ENCODE measurements around the gene SLC25A11. TPM values are rescaled to one million over a fixed set of nuclear protein-coding genes. Genes with fewer than 3 reads are reported as not detected.
A peak's percentile ranks its signal among the peaks of the same experiment; 100 is the strongest.

The SLC25A11 gene
- polyA plus RNA-seq, 6 donors from 2014 or later, result 61.0 to 89.1 (median 71.4) TPM

DNA sequence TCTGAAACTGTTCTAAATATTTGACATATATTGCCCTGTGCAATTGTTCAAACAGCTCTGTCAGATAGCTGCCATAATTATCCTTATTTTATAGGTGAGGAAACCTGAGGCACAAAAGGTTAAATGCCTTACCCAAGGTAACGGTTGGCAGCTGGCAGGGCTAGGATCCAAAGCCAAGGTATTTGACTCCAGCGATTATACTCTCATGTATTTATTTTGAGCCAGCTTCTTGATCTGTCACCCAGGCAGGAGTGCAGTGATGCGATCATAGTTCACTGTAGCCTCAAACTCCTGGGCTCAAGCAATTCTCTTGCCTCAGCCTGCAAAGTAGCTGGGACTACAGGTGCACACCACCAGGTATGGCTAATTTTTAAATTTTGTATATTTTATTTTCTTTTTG, 18.3 kb upstream of the SLC25A11 start:
- Mint-ChIP-seq H3K4me3 (no peak overlapping the region), H3K9me3 (no peaks in the 10 kb centered on the region), H3K4me1 (peaks cover 11 to 19% (median 17%) of the 10 kb centered on the region in 3 donors), H3K27ac (peak overlapping the region in 1 of 6 donors; percentile 24), H3K27me3 (no peaks in the 10 kb centered on the region), H3K36me3 (peaks cover 6 to 19% of the 10 kb centered on the region in 2 donors)
- DNase-seq (no peak), ATAC-seq (ENCODE audit: low read depth in 2 of 2) (no peak)

GRCh38 chr17:4956493-4957061, 16.7 kb upstream of the SLC25A11 start:
- H3K27ac Mint-ChIP-seq, result peak overlapping the region in 1 of 6 donors; percentile 24

GRCh38 chr17:4955091-4955490, 15.2 kb upstream of the SLC25A11 start:
- H3K4me3 Mint-ChIP-seq, result no peak overlapping the region
- ATAC-seq (ENCODE audit: low read depth in 2 of 2), result no peak
- no peaks in the 10 kb centered on the region for H3K27me3 Mint-ChIP-seq
- H3K9me3 Mint-ChIP-seq, result no peaks in the 10 kb centered on the region
- H3K36me3 Mint-ChIP-seq, result peaks cover 0 to 10% of the 10 kb centered on the region in 2 donors
- no peak overlapping the region for H3K27ac Mint-ChIP-seq
- H3K4me1 Mint-ChIP-seq, result peaks cover 22 to 25% (median 25%) of the 10 kb centered on the region in 3 donors
- DNase-seq, result no peak

More at GRCh38 chr17:4956493-4957061, 16.7 kb upstream of the SLC25A11 start:
- H3K4me3 Mint-ChIP-seq, result peak overlapping the region in 2 of 8 donors; percentile 8 to 76
- no peaks in the 10 kb centered on the region for H3K9me3 Mint-ChIP-seq
- H3K4me1 Mint-ChIP-seq, result peaks cover 11 to 18% (median 17%) of the 10 kb centered on the region in 3 donors
- H3K27me3 Mint-ChIP-seq, result no peaks in the 10 kb centered on the region
- no peak for ATAC-seq (ENCODE audit: low read depth in 2 of 2)
- no peak for DNase-seq
- peaks cover 6 to 19% of the 10 kb centered on the region in 2 donors for H3K36me3 Mint-ChIP-seq

DNA sequence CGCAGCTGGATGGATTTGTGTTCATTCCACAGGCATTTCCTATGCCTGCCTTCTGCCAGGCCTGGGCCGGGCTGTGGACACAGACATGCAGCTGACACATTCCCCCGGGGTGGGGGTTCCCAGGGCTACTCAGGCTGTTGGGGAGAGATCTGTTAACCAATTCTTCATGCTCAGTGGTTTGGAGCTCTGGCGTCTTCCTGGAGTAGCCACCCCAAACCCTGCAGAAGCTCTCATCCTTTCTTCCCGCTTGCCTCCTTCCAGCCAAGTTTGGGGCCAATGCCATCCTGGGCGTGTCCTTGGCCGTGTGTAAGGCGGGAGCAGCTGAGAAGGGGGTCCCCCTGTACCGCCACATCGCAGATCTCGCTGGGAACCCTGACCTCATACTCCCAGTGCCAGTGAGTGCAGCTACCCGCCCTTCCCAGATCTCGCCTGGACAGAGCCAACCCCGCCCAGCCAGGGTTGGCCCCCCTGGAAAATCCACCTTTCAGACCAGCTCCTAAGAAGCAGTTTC, 13.7 kb upstream of the SLC25A11 start:
- H3K36me3 Mint-ChIP-seq, result no peaks in the 10 kb centered on the region
- H3K4me3 Mint-ChIP-seq, result peak overlapping the region in 1 of 8 donors; percentile 83
- peaks cover 15 to 27% (median 23%) of the 10 kb centered on the region in 3 donors for H3K4me1 Mint-ChIP-seq
- no peak overlapping the region for H3K27ac Mint-ChIP-seq
- no peaks in the 10 kb centered on the region for H3K27me3 Mint-ChIP-seq
- DNase-seq (no peak), ATAC-seq (ENCODE audit: low read depth in 2 of 2) (no peak)
- H3K9me3 Mint-ChIP-seq, result no peaks in the 10 kb centered on the region

DNA sequence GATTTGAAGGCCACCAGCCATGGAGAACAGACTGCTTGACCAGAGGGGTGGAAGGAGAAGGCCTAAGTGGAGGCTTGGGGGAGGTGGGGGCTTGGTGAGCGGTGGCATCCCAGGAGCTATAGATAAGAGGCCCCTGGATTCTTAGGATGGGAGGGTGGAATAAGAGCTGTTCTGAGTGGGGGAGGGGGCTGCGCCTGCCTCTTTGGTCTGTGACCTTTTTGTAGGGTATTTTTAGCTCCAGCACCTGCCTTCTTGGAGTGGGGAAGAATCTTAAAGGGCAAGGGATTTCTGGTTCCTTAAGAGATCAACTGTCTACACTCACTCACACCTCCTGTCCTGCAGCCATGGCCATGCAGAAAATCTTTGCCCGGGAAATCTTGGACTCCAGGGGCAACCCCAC, 11.6 kb upstream of the SLC25A11 start:
- Mint-ChIP-seq H3K9me3 (no peaks in the 10 kb centered on the region), H3K4me3 (peak overlapping the region in 6 of 8 donors; percentile 2 to 99 (median 80)), H3K27ac (peak overlapping the region in 4 of 6 donors; percentile 31 to 73 (median 57)), H3K4me1 (peaks cover 24 to 27% (median 24%) of the 10 kb centered on the region in 3 donors), H3K27me3 (no peaks in the 10 kb centered on the region), H3K36me3 (peaks cover 4 to 8% of the 10 kb centered on the region in 2 donors)
- no peak for ATAC-seq (ENCODE audit: low read depth in 2 of 2)
- DNase-seq, result no peak

- no peaks in the 10 kb centered on the region for H3K9me3 Mint-ChIP-seq
- no peak for ATAC-seq (ENCODE audit: low read depth in 2 of 2)
- peaks cover 26 to 30% (median 27%) of the 10 kb centered on the region in 3 donors for H3K4me1 Mint-ChIP-seq
- no peak for DNase-seq
- H3K36me3 Mint-ChIP-seq, result peaks cover 8 to 12% of the 10 kb centered on the region in 2 donors
- peak within 1 kb of the TSS; percentile 66 to 99 (median 86) for H3K4me3 Mint-ChIP-seq
- peak within 1 kb of the TSS; percentile 59 to 98 (median 86) for H3K27ac Mint-ChIP-seq
- H3K27me3 Mint-ChIP-seq, result no peaks in the 10 kb centered on the region
Observed at GRCh38 chr17:4950746-4951204, 10.9 kb upstream of the SLC25A11 start, which contains the start of gene ENO3. Gene ENO3 (plus strand): TSS chr17:4951119. CDS start chr17:4951830, 711 bp downstream.

DNA sequence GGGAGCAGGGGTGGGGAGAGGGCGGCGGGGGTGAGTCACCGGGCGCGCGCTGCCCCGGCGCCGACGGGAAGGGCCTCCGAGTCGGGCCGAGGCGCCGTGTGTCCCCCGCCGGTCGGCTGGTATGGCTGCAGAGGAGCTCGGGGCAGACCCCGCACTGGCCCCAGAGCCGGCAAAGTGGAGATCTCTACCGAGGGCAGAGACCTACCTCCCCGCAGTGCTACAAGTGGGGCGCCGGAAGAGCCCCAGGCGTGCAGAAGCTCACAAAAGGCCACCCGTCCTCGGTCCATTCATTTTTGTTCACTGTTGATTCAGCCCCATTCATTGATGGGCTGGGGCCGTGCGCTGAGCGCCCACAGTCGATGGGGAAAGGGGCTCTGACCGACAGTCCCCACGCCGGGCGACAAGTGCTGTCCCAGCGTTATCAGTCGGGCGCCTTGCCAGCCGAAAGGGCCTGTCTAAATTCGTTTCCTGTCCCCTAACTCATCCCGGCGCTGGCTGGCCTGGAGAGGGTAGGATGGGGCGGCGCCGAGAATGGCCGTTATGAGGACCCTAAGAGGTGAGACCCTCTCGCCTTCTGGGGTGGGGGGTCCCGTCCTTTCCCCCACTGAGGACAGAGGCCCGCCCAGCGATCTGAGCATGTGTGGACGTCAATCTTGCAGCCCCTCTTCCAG, 10.4 kb upstream of the SLC25A11 start:
- DNase-seq (no peak), ATAC-seq (ENCODE audit: low read depth in 2 of 2) (peak in 1 of 2 donors; percentile 4)
- peaks cover 12 to 18% of the 10 kb centered on the region in 2 donors for H3K36me3 Mint-ChIP-seq
- H3K4me3 Mint-ChIP-seq, result peak overlapping the region; percentile 66 to 99 (median 86)
- H3K9me3 Mint-ChIP-seq, result no peaks in the 10 kb centered on the region
- H3K27me3 Mint-ChIP-seq, result no peaks in the 10 kb centered on the region
- H3K27ac Mint-ChIP-seq, result peak overlapping the region; percentile 24 to 98 (median 83)
- H3K4me1 Mint-ChIP-seq, result peaks cover 31 to 35% (median 32%) of the 10 kb centered on the region in 3 donors

- DNase-seq (peak; percentile 85), ATAC-seq (ENCODE audit: low read depth in 2 of 2) (peak; percentile 64 to 65)
- H3K4me1 Mint-ChIP-seq, result peaks cover 38 to 43% (median 39%) of the 10 kb centered on the region in 3 donors
- H3K9me3 Mint-ChIP-seq, result no peaks in the 10 kb centered on the region
- peak overlapping the region; percentile 85 to 100 (median 99) for H3K4me3 Mint-ChIP-seq
- no peaks in the 10 kb centered on the region for H3K27me3 Mint-ChIP-seq
- H3K36me3 Mint-ChIP-seq, result peaks cover 14 to 21% of the 10 kb centered on the region in 2 donors
- H3K27ac Mint-ChIP-seq, result peak overlapping the region; percentile 83 to 98 (median 92)
Observed at GRCh38 chr17:4949321-4950074, 9.7 kb upstream of the SLC25A11 start.

DNA sequence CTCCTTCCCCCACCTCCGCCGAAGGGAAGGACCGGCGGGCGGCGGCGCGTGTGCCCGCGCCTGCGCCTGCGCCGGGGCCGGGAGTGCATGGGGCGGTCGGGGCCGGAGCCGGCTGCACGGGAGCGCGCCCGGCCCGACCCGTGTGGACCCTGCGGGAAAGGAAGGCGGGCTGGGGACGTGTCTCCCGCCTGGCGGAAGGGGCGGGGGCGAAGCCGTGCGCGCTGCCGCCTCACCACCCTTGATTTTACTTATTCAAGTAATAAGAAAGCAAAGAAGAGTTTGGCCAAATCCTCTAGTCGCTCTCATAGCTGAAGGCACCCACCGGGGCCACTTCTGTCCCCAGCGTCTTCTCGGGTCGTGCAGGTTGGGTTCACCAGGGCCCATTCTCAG, 9.1 kb upstream of the SLC25A11 start:
- H3K4me3 Mint-ChIP-seq, result peak overlapping the region; percentile 97 to 100 (median 99)
- ATAC-seq (ENCODE audit: low read depth in 2 of 2), result peak; percentile 56 to 57

GRCh38 chr17:4948166-4948930, 8.5 kb upstream of the SLC25A11 start, which contains the start of gene PFN1:
Gene PFN1 (minus strand): TSS chr17:4948530. CDS start chr17:4948394, 136 bp downstream.
- peak within 1 kb of the TSS; percentile 97 to 100 (median 99) for H3K4me3 Mint-ChIP-seq
- DNase-seq (peak; percentile 88), ATAC-seq (ENCODE audit: low read depth in 2 of 2) (peak; percentile 45 to 52)
- H3K27ac Mint-ChIP-seq, result peak within 1 kb of the TSS; percentile 98 to 100 (median 98)
- no peaks in the 10 kb centered on the region for H3K9me3 Mint-ChIP-seq
- peaks cover 14 to 28% of the 10 kb centered on the region in 2 donors for H3K36me3 Mint-ChIP-seq
- H3K4me1 Mint-ChIP-seq, result peaks cover 47 to 51% (median 50%) of the 10 kb centered on the region in 3 donors
- no peaks in the 10 kb centered on the region for H3K27me3 Mint-ChIP-seq

More for the DNA sequence above, 9.1 kb upstream of the SLC25A11 start:
- no peaks in the 10 kb centered on the region for H3K27me3 Mint-ChIP-seq
- peak overlapping the region; percentile 98 to 100 (median 98) for H3K27ac Mint-ChIP-seq
- peak; percentile 78 for DNase-seq
- no peaks in the 10 kb centered on the region for H3K9me3 Mint-ChIP-seq
- H3K4me1 Mint-ChIP-seq, result peaks cover 44 to 48% (median 44%) of the 10 kb centered on the region in 3 donors
- H3K36me3 Mint-ChIP-seq, result peaks cover 14 to 27% of the 10 kb centered on the region in 2 donors

GRCh38 chr17:4947411-4948165, 7.7 kb upstream of the SLC25A11 start:
- Mint-ChIP-seq H3K36me3 (peaks cover 14 to 34% of the 10 kb centered on the region in 2 donors), H3K9me3 (no peaks in the 10 kb centered on the region)

More at GRCh38 chr17:4947411-4948165, 7.7 kb upstream of the SLC25A11 start:
- Mint-ChIP-seq H3K27ac (peak overlapping the region; percentile 93 to 98 (median 96)), H3K4me1 (peaks cover 53 to 59% (median 57%) of the 10 kb centered on the region in 3 donors), H3K4me3 (peak overlapping the region; percentile 97 to 100 (median 99)), H3K27me3 (no peaks in the 10 kb centered on the region)
- peak; percentile 14 to 19 for ATAC-seq (ENCODE audit: low read depth in 2 of 2)
- DNase-seq, result peak; percentile 61

All from naive B cell (primary cell).